ENCODE results near the gene MLPH.

MLPH gene

DNA sequence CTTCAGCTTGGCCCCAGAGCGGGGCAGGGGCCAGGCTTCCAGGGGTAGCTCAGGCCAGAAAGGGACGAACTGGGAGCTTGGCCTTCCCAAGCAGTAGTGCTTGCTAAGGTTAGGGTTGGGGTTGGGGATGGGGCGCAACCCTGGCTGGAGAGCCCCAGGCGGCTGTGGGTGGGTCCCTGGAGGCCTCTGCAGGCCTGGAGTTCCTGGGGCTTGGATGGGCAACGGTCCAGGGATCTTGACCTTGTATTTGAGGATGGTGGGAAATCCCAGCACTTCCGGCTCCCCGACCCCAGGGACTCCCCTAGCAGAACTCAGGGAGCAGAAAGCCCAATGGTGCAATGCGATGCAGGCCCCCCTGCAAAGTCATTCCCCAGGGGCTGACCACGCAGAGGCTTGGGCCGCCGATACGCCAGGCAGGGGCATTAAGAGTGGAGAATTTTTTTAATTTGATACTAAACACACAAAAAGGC, 12.6 kb upstream of the MLPH start:
- no peak for FAIRE-seq

DNA sequence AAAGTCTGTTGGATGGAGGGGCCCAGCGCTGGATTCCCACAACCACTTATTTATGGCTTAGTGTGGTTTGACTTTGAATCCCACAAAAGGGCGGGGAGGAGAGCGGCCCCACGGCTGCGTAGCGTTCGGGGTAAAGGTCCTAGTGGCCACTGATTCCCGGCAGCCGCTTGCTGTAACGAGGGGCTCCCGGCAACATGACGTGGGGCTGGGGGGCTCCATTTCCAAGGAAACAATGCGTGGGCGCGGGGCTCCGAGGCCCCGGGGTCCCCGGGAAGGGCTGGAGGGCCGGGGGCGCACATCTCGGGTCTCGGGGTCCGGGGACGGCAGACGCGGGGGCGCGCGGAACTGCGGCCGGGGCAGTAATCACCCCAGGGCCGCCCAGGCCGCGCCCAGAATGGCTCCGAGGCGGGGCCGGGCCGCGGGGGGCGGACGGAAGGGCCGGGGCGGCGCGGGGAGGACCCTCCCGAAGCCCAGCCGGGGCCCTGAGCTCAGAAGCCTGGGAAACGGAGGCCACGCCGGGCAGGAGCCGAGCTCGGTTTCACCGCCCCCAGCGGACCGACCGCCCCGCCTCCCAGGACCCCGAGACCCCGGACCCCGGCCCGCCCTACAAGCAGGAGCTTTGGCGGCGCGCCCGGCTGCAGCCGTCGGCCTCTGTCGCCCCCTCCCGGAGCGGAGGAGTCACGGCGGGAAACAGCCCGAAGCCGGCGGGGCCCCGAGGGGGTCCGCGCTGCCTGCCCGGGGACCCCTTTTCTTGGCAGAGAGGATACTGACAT, 11.9 kb upstream of the MLPH start:
- DNase-seq (ENCODE audit: insufficient read length, low spot score): peak; percentile 92
- FAIRE-seq: no peak
- no peak for TF ChIP-seq POLR2A (IDR thresholded peaks at IDR 0.05; ENCODE audit: low read depth, low read length)
- no peak for TF ChIP-seq PAX5 (IDR thresholded peaks at IDR 0.05; ENCODE audit: insufficient read depth, low read length, severe bottlenecking)
- TF ChIP-seq TAF1 (IDR thresholded peaks at IDR 0.05; ENCODE audit: low read depth, low read length): no peak
- TF ChIP-seq POLR2AphosphoS5 (IDR thresholded peaks at IDR 0.05; ENCODE audit: low read depth, low read length): no peak
- no peak for TF ChIP-seq SPI1 (IDR thresholded peaks at IDR 0.05; ENCODE audit: low read depth, low read length)
- TF ChIP-seq POU2F2 (IDR thresholded peaks at IDR 0.05; ENCODE audit: low read depth, low read length): no peak

More for the DNA sequence above, 12.6 kb upstream of the MLPH start:
- TF ChIP-seq POLR2A (IDR thresholded peaks at IDR 0.05; ENCODE audit: low read depth, low read length): no peak
- no peak for TF ChIP-seq SPI1 (IDR thresholded peaks at IDR 0.05; ENCODE audit: low read depth, low read length)
- DNase-seq (ENCODE audit: insufficient read length, low spot score): no peak

DNA sequence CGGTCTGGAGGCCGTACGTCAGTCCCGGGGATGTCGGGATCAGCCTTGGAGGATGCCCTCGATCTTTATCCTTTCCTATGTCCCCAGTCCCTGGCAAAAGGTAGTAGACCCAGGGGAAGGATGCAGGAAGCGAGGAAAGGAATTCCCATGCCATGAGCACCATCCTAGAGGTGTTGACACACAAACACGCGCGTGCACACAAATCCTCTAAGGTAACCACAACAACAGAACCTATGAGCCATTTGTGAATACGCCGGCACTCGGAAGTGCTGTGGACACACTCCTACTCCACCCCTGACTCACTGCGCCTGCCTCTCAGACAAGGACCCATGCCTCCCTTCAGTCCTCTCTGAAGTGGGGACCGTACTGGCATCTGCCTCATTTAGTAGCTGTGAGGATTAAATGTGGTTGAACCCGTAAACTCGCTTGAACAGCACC, 11.3 kb upstream of the MLPH start:
- no peak for DNase-seq (ENCODE audit: insufficient read length, low spot score)
- no peak for TF ChIP-seq POLR2AphosphoS5 (IDR thresholded peaks at IDR 0.05; ENCODE audit: low read depth, low read length)
- no peak for TF ChIP-seq TAF1 (IDR thresholded peaks at IDR 0.05; ENCODE audit: low read depth, low read length)
- TF ChIP-seq SPI1 (IDR thresholded peaks at IDR 0.05; ENCODE audit: low read depth, low read length): no peak
- no peak for TF ChIP-seq POLR2A (IDR thresholded peaks at IDR 0.05; ENCODE audit: low read depth, low read length)
- no peak for TF ChIP-seq POU2F2 (IDR thresholded peaks at IDR 0.05; ENCODE audit: low read depth, low read length)
- no peak for TF ChIP-seq PAX5 (IDR thresholded peaks at IDR 0.05; ENCODE audit: insufficient read depth, low read length, severe bottlenecking)
- FAIRE-seq: peak; percentile 68

DNA sequence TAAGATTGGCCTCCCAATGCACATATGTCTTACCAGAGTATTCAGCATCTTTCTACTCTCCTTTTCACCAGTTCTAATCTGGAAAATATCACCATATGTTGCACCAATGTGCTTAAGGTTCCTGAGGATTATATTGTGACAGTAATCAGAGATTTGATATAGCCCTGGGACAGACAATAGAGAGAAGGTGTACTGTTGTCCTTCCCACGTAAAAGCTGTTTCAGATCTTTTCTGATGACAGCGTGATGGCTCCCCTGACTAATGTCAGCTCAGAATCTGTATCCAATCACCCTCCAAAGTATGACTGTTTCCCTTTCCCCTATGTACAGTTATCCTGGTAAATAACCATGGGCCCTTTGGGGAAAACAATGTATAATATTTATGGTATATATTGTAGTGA, 9.0 kb upstream of the MLPH start:
- DNase-seq (ENCODE audit: insufficient read length, low spot score): no peak
- no peak for FAIRE-seq

DNA sequence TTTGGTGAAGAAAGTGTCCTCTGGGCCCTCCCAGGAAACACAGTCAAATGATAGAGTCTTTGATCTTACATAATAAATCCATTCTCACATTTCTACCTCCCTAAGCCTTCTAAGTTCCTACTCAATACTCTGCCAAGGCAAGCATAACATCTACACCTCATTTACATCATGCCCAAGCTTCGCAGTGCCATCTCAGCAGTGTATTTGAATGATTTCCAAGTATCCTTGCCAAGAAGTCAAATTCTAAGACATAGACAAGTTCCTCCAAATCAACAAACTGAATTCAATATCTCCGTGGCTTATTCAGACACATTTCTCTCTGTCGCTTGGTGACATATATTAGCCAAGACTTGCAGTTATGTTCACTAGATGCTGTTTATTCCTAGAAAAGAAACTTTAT, 8.1 kb upstream of the MLPH start:
- DNase-seq (ENCODE audit: insufficient read length, low spot score) (no peak), FAIRE-seq (no peak)
- TF ChIP-seq POLR2A (IDR thresholded peaks at IDR 0.05; ENCODE audit: low read depth, low read length) (no peak), POU2F2 (IDR thresholded peaks at IDR 0.05; ENCODE audit: low read depth, low read length) (no peak), TAF1 (IDR thresholded peaks at IDR 0.05; ENCODE audit: low read depth, low read length) (no peak), POLR2AphosphoS5 (IDR thresholded peaks at IDR 0.05; ENCODE audit: low read depth, low read length) (no peak), PAX5 (IDR thresholded peaks at IDR 0.05; ENCODE audit: insufficient read depth, low read length, severe bottlenecking) (no peak), SPI1 (IDR thresholded peaks at IDR 0.05; ENCODE audit: low read depth, low read length) (no peak)

More for the DNA sequence above, 9.0 kb upstream of the MLPH start:
- TF ChIP-seq POLR2A (IDR thresholded peaks at IDR 0.05; ENCODE audit: low read depth, low read length) (no peak), SPI1 (IDR thresholded peaks at IDR 0.05; ENCODE audit: low read depth, low read length) (no peak), POLR2AphosphoS5 (IDR thresholded peaks at IDR 0.05; ENCODE audit: low read depth, low read length) (no peak), TAF1 (IDR thresholded peaks at IDR 0.05; ENCODE audit: low read depth, low read length) (no peak), PAX5 (IDR thresholded peaks at IDR 0.05; ENCODE audit: insufficient read depth, low read length, severe bottlenecking) (no peak), POU2F2 (IDR thresholded peaks at IDR 0.05; ENCODE audit: low read depth, low read length) (no peak)

DNA sequence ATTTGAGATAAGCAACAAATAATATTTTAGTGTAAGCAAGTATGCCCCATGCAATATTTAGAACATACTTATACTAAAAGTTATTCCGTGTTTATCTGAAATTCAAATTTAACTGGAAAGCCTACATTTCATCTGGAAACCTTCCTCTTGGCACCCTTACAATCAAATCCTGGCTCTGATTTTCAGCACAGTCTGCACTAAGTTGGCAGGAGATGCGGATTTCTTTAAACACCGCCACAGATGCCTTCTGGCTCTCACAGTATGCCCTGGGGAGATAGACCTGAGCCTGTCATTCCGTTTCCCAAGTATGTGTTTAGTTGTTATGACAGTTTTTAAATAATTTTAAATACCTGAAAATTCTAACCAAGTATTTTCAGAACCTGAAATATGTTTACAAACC, 7.3 kb upstream of the MLPH start:
- TF ChIP-seq SPI1 (IDR thresholded peaks at IDR 0.05; ENCODE audit: low read depth, low read length) (no peak), POLR2A (IDR thresholded peaks at IDR 0.05; ENCODE audit: low read depth, low read length) (no peak), PAX5 (IDR thresholded peaks at IDR 0.05; ENCODE audit: insufficient read depth, low read length, severe bottlenecking) (no peak), POU2F2 (IDR thresholded peaks at IDR 0.05; ENCODE audit: low read depth, low read length) (no peak), TAF1 (IDR thresholded peaks at IDR 0.05; ENCODE audit: low read depth, low read length) (no peak), POLR2AphosphoS5 (IDR thresholded peaks at IDR 0.05; ENCODE audit: low read depth, low read length) (no peak)
- DNase-seq (ENCODE audit: insufficient read length, low spot score) (no peak), FAIRE-seq (no peak)

DNA sequence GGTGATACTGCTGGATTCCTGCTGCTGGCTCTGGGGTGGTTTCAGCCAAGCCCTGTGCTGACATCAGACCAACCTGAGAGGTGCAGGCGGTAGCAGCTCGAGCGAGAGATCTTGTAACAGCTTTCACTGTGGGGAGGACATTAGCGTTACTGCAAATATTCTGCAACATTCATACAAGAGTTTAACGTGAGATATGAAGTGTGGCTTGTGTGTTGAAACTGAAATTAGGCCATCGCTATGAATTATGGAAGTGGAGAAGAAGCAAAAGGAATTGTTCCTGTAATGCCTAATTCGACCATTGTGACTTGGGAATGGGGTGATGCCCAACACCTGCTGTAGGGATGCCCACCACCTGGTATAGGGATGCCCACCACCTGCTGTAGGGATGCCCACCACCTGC, 6.5 kb upstream of the MLPH start:
- DNase-seq (ENCODE audit: insufficient read length, low spot score): no peak
- FAIRE-seq: no peak
- TF ChIP-seq POU2F2 (IDR thresholded peaks at IDR 0.05; ENCODE audit: low read depth, low read length) (no peak), SPI1 (IDR thresholded peaks at IDR 0.05; ENCODE audit: low read depth, low read length) (no peak)

DNA sequence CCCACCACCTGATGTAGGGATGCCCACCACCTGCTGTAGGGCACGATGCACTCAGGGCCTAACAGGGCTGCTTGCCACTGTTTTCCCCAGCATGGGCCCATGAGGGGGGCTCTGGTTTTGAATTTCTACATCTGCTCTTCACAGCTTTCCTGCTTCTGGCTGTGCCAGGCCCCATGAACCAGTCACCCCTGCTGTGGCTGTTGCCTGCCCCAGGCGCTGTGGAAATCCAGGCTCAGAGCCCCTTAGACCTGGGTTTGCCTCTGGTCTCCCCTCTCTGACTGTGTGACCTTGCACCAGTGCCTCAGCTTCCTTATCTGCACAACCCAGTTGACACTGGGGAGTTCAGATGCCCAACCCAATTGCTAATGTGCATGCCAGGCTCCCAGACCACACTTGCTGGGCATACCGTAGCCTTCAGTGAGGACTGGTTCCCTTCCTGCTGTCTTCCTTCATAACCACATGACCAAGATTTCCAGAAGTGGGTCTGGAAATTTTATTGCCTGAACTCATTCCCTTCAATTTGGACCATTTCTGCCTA, 6.0 kb upstream of the MLPH start:
- DNase-seq (ENCODE audit: insufficient read length, low spot score) (no peak), FAIRE-seq (no peak)
- no peak for TF ChIP-seq POU2F2 (IDR thresholded peaks at IDR 0.05; ENCODE audit: low read depth, low read length)

DNA sequence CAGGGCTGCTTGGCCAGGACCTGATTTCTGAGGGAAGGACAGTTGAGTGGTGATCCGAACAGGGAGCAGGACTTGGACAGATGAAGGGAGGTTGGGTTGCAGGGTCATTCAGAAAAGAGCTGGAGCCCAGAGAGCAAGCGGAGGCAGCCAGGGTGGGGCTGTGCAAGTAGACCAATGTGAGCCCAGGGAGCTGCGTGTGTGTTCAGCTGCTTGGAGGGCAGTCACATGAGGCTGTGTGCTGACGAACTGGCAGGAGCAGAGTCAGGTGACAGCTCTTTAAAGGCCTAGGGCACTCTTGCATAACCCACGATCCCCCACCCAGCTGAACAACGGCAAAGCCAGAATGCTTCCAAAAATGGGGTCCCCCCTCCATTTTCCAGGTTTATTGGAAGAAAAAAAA, 4.6 kb upstream of the MLPH start:
- TF ChIP-seq POU2F2 (IDR thresholded peaks at IDR 0.05; ENCODE audit: low read depth, low read length): no peak
- no peak for TF ChIP-seq POLR2AphosphoS5 (IDR thresholded peaks at IDR 0.05; ENCODE audit: low read depth, low read length)
- no peak for TF ChIP-seq POLR2A (IDR thresholded peaks at IDR 0.05; ENCODE audit: low read depth, low read length)
- TF ChIP-seq PAX5 (IDR thresholded peaks at IDR 0.05; ENCODE audit: insufficient read depth, low read length, severe bottlenecking): no peak
- TF ChIP-seq SPI1 (IDR thresholded peaks at IDR 0.05; ENCODE audit: low read depth, low read length): no peak
- TF ChIP-seq TAF1 (IDR thresholded peaks at IDR 0.05; ENCODE audit: low read depth, low read length): no peak
- FAIRE-seq: no peak
- DNase-seq (ENCODE audit: insufficient read length, low spot score): no peak

DNA sequence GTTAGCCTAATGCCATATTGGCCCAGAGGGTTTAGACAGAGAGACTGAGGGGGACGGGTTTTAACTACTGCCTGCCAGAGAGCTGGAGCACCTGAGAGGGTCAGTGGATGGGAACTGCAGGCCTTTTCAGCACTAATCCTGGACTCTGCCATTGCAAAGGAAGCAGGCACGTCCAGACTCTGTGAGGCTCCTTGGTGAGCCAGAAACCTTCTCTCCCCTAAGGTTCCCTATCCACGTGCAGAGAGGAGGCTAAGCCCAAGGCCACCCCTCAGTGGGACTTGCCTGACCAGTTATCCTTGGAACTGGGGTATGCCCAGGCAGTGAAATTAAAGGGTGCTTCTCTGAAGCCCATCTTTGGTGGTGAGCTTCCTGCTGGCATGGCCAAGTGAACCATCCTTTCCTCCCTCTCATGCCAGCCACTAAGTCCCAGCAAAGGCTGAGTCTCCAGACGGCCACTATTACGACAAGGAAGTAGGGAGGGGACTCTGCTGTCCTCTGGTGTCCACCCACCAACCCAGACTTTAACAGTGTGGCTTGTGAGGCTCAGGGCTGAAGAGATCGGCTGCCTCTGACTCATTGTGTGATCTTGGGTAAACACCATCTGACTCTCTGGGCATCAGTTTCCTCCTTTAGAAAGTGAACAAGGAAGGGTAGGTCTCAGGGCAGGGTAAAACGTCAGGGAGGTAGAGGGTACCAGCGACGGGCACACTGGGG, 3.9 kb upstream of the MLPH start:
- FAIRE-seq: no peak
- no peak for DNase-seq (ENCODE audit: insufficient read length, low spot score)
- TF ChIP-seq POLR2AphosphoS5 (IDR thresholded peaks at IDR 0.05; ENCODE audit: low read depth, low read length) (no peak), POU2F2 (IDR thresholded peaks at IDR 0.05; ENCODE audit: low read depth, low read length) (no peak), PAX5 (IDR thresholded peaks at IDR 0.05; ENCODE audit: insufficient read depth, low read length, severe bottlenecking) (no peak), POLR2A (IDR thresholded peaks at IDR 0.05; ENCODE audit: low read depth, low read length) (no peak), TAF1 (IDR thresholded peaks at IDR 0.05; ENCODE audit: low read depth, low read length) (no peak), SPI1 (IDR thresholded peaks at IDR 0.05; ENCODE audit: low read depth, low read length) (no peak)
